ENCODE measurements around the gene TSPYL1. TPM values are rescaled to one million over a fixed set of nuclear protein-coding genes. Genes with fewer than 3 reads are reported as not detected.

The TSPYL1 gene
- total RNA-seq, 4 donors from 2014 or later: 16.1 to 59.8 (median 47.9) TPM

DNA sequence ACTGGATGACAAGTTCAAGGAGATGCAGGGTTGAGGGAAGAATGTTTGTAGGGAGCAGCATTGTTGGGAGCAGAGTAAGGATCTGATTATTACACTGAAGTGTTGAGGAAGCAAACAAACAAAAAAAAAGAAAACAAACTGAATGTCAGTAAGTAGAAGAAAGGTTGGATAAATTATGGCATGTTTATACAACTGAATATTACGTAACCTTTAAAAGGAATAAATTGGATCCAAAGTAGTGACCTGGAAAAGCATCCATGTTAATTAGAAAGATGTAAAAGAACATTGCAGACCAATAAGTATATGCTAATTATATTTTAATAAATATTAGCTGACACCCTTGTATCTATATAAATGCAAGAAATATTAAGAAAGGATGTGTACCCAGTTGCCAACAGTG lies 12.8 kb upstream of the TSPYL1 start:
- Histone ChIP-seq H3K27ac (no peak overlapping the region), H3K9me3 (no peaks in the 10 kb centered on the region), H3K27me3 (no peaks in the 10 kb centered on the region), H3K36me3 (no peaks in the 10 kb centered on the region), H3K4me3 (no peak overlapping the region), H3K4me1 (no peaks in the 10 kb centered on the region)
- in situ Hi-C loops (cut with MboI; ENCODE audit: low pct_ligation_motif_present in 1 of 4, low pct_unique_long_range_greater_than_20kb in 1 of 4, low sequenced_read_pairs in 3 of 4): loop anchor here in 1 of 4 donors (10.0 to 25.0 kb wide), 3 partner anchors 120 to 370 kb away; partner anchors contain the start of gene ZUP1
- intact Hi-C loops (cut with DNase I; ENCODE audit: low total_unique reads): no loop called here
- no peak for DNase-seq
- WGBS, 2 donors (ENCODE audit: low coverage in 1 of 2): 85 to 97% methylated on average over 1 of the region's 1 CpG
- TF ChIP-seq POLR2A (IDR thresholded peaks at IDR 0.05) (no peak), POLR2AphosphoS5 (IDR thresholded peaks at IDR 0.05) (no peak), EP300 (IDR thresholded peaks at IDR 0.05; ENCODE audit: low read depth) (no peak)
- TF ChIP-seq, protein P1, sequence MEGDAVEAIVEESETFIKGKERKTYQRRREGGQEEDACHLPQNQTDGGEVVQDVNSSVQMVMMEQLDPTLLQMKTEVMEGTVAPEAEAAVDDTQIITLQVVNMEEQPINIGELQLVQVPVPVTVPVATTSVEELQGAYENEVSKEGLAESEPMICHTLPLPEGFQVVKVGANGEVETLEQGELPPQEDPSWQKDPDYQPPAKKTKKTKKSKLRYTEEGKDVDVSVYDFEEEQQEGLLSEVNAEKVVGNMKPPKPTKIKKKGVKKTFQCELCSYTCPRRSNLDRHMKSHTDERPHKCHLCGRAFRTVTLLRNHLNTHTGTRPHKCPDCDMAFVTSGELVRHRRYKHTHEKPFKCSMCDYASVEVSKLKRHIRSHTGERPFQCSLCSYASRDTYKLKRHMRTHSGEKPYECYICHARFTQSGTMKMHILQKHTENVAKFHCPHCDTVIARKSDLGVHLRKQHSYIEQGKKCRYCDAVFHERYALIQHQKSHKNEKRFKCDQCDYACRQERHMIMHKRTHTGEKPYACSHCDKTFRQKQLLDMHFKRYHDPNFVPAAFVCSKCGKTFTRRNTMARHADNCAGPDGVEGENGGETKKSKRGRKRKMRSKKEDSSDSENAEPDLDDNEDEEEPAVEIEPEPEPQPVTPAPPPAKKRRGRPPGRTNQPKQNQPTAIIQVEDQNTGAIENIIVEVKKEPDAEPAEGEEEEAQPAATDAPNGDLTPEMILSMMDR (IDR thresholded peaks at IDR 0.05): no peak

- TF ChIP-seq EP300 (IDR thresholded peaks at IDR 0.05; ENCODE audit: low read depth): no peak
- TF ChIP-seq, protein P1 (IDR thresholded peaks at IDR 0.05): no peak
- TF ChIP-seq POLR2A (IDR thresholded peaks at IDR 0.05): no peak
- TF ChIP-seq POLR2AphosphoS5 (IDR thresholded peaks at IDR 0.05): no peak
- no peaks in the 10 kb centered on the region for H3K4me1 ChIP-seq
- in situ Hi-C loops (cut with MboI; ENCODE audit: low pct_ligation_motif_present in 1 of 4, low pct_unique_long_range_greater_than_20kb in 1 of 4, low sequenced_read_pairs in 3 of 4): loop anchor here in 1 of 4 donors (10.0 to 25.0 kb wide), 3 partner anchors 120 to 370 kb away; partner anchors contain the start of gene ZUP1
Observed at GRCh38 chr6:116291701-116292396, 12.1 kb upstream of the TSPYL1 start.

DNA sequence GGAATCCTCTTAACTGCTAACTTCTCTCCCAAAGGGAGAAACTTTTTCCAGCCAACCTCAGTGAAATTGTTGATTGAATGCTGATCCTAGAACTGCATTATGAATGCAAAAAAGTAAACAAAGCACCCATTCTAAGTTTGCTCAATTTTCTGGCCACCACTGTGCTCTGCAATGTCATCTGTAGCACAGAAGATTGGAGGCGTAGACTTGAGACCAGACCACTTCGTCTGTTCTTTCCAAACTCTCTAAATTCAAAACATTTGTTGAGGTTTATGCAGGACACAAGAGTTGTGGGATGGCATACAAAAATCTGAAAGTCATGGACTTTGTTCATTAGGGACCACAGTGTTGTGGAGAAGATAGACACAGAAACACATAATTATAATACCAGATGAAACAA lies 11.1 kb upstream of the TSPYL1 start:
- no peaks in the 10 kb centered on the region for H3K27me3 ChIP-seq
- no peak overlapping the region for H3K27ac ChIP-seq
- H3K4me1 ChIP-seq: no peaks in the 10 kb centered on the region
- no peak for TF ChIP-seq EP300 (IDR thresholded peaks at IDR 0.05; ENCODE audit: low read depth)
- TF ChIP-seq, protein P1 (IDR thresholded peaks at IDR 0.05): no peak
- no peak for TF ChIP-seq POLR2A (IDR thresholded peaks at IDR 0.05)
- no peak for TF ChIP-seq POLR2AphosphoS5 (IDR thresholded peaks at IDR 0.05)
- 84 to 100% methylated on average over 2 of the region's 2 CpGs for WGBS, 2 donors (ENCODE audit: low coverage in 1 of 2)
- in situ Hi-C loops (cut with MboI; ENCODE audit: low pct_ligation_motif_present in 1 of 4, low pct_unique_long_range_greater_than_20kb in 1 of 4, low sequenced_read_pairs in 3 of 4) (loop anchor here in 1 of 4 donors (10.0 to 25.0 kb wide), 3 partner anchors 122 to 372 kb away; partner anchors contain the start of gene ZUP1), intact Hi-C loops (cut with DNase I; ENCODE audit: low total_unique reads) (no loop called here)
- DNase-seq: no peak
- H3K36me3 ChIP-seq: no peaks in the 10 kb centered on the region
- no peak overlapping the region for H3K4me3 ChIP-seq
- no peaks in the 10 kb centered on the region for H3K9me3 ChIP-seq

More at GRCh38 chr6:116291701-116292396, 12.1 kb upstream of the TSPYL1 start:
- no peaks in the 10 kb centered on the region for H3K36me3 ChIP-seq
- no peak overlapping the region for H3K27ac ChIP-seq
- intact Hi-C loops (cut with DNase I; ENCODE audit: low total_unique reads): no loop called here
- WGBS, 2 donors (ENCODE audit: low coverage in 1 of 2): 73 to 77% methylated on average over 4 of the region's 4 CpGs
- H3K4me3 ChIP-seq: no peak overlapping the region
- DNase-seq: no peak
- no peaks in the 10 kb centered on the region for H3K9me3 ChIP-seq
- H3K27me3 ChIP-seq: no peaks in the 10 kb centered on the region

- intact Hi-C loops (cut with DNase I; ENCODE audit: low total_unique reads): loop anchor here (10.0 kb wide), 1 partner anchor 245 kb away; no protein-coding TSS in a partner anchor
- 87 to 88% methylated on average over 2 of the region's 2 CpGs for WGBS, 2 donors (ENCODE audit: low coverage in 1 of 2)
Observed at GRCh38 chr6:116289876-116290275, 10.1 kb upstream of the TSPYL1 start.

More at GRCh38 chr6:116289876-116290275, 10.1 kb upstream of the TSPYL1 start:
- H3K4me1 ChIP-seq: no peaks in the 10 kb centered on the region
- no peak overlapping the region for H3K4me3 ChIP-seq
- H3K36me3 ChIP-seq: no peaks in the 10 kb centered on the region
- H3K27ac ChIP-seq: no peak overlapping the region
- TF ChIP-seq, protein P1 (IDR thresholded peaks at IDR 0.05): no peak
- no peak for TF ChIP-seq POLR2A (IDR thresholded peaks at IDR 0.05)
- TF ChIP-seq EP300 (IDR thresholded peaks at IDR 0.05; ENCODE audit: low read depth): no peak
- no peak for TF ChIP-seq POLR2AphosphoS5 (IDR thresholded peaks at IDR 0.05)
- in situ Hi-C loops (cut with MboI; ENCODE audit: low pct_ligation_motif_present in 1 of 4, low pct_unique_long_range_greater_than_20kb in 1 of 4, low sequenced_read_pairs in 3 of 4): loop anchor here in 2 of 4 donors (10.0 to 25.0 kb wide), 3 partner anchors 122 to 372 kb away; partner anchors contain the start of gene ZUP1 (in 1 of the 2)
- H3K9me3 ChIP-seq: no peaks in the 10 kb centered on the region
- DNase-seq: no peak
- H3K27me3 ChIP-seq: no peaks in the 10 kb centered on the region
